Measurements from ENCODE around the gene MECR. TPM values are rescaled to one million over a fixed set of nuclear protein-coding genes. Genes with fewer than 3 reads are reported as not detected.

The MECR gene
- 34.0 and 35.8 TPM in 2 replicates for total RNA-seq (2012; rRNA removed)

- Histone ChIP-seq H3K36me3 (ENCODE audit: insufficient read depth, low read length) (no peaks in the 10 kb centered on the region), H3K9me3 (replicated peaks; ENCODE audit: low read length) (no peaks in the 10 kb centered on the region), H3K4me1 (ENCODE audit: control insufficient read depth, insufficient read depth, low read length) (peaks cover 17% of the 10 kb centered on the region), H3K4me2 (ENCODE audit: low read length) (peak within 1 kb of the TSS; percentile 95), H3K27me3 (ENCODE audit: control insufficient read depth, insufficient read depth, low read length) (no peaks in the 10 kb centered on the region), H3K9ac (ENCODE audit: low read depth, low read length) (peak within 1 kb of the TSS; percentile 87), H3K4me3 (ENCODE audit: low read length) (peak within 1 kb of the TSS; percentile 87)
These were observed at the start of gene MECR for GRCh38 chr1:29230553-29231378. Gene MECR (minus strand): TSS chr1:29230934. CDS start chr1:29230906, 28 bp downstream.

GRCh38 chr1:29279951-29280391 is 49.2 kb upstream of the MECR start:
- H3K4me3 ChIP-seq (ENCODE audit: low read length), result no peak overlapping the region
- no peaks in the 10 kb centered on the region for H3K9me3 ChIP-seq (replicated peaks; ENCODE audit: low read length)
- peaks cover 6% of the 10 kb centered on the region for H3K4me1 ChIP-seq (ENCODE audit: control insufficient read depth, insufficient read depth, low read length)
- no peaks in the 10 kb centered on the region for H3K27me3 ChIP-seq (ENCODE audit: control insufficient read depth, insufficient read depth, low read length)
- H3K36me3 ChIP-seq (ENCODE audit: insufficient read depth, low read length), result peaks cover 3% of the 10 kb centered on the region
- H3K4me2 ChIP-seq (ENCODE audit: low read length), result no peak overlapping the region
- no peak overlapping the region for H3K9ac ChIP-seq (ENCODE audit: low read depth, low read length)

- H3K4me2 ChIP-seq (ENCODE audit: low read length), result no peak overlapping the region
These were observed 48.7 kb upstream of the MECR start for GRCh38 chr1:29279406-29279805.

GRCh38 chr1:29278124-29278523 is 47.4 kb upstream of the MECR start:
- no peak overlapping the region for H3K4me2 ChIP-seq (ENCODE audit: low read length)
- no peak overlapping the region for H3K4me3 ChIP-seq (ENCODE audit: low read length)
- peaks cover 3% of the 10 kb centered on the region for H3K36me3 ChIP-seq (ENCODE audit: insufficient read depth, low read length)
- H3K9ac ChIP-seq (ENCODE audit: low read depth, low read length), result no peak overlapping the region
- no peaks in the 10 kb centered on the region for H3K27me3 ChIP-seq (ENCODE audit: control insufficient read depth, insufficient read depth, low read length)
- peaks cover 6% of the 10 kb centered on the region for H3K4me1 ChIP-seq (ENCODE audit: control insufficient read depth, insufficient read depth, low read length)
- H3K9me3 ChIP-seq (replicated peaks; ENCODE audit: low read length), result no peaks in the 10 kb centered on the region

More at GRCh38 chr1:29279406-29279805, 48.7 kb upstream of the MECR start:
- Histone ChIP-seq H3K27me3 (ENCODE audit: control insufficient read depth, insufficient read depth, low read length) (no peaks in the 10 kb centered on the region), H3K36me3 (ENCODE audit: insufficient read depth, low read length) (peaks cover 3% of the 10 kb centered on the region), H3K4me1 (ENCODE audit: control insufficient read depth, insufficient read depth, low read length) (peaks cover 6% of the 10 kb centered on the region), H3K9ac (ENCODE audit: low read depth, low read length) (no peak overlapping the region), H3K9me3 (replicated peaks; ENCODE audit: low read length) (no peaks in the 10 kb centered on the region), H3K4me3 (ENCODE audit: low read length) (no peak overlapping the region)

GRCh38 chr1:29275435-29275834 is 44.7 kb upstream of the MECR start:
- H3K9ac ChIP-seq (ENCODE audit: low read depth, low read length), result no peak overlapping the region
- H3K36me3 ChIP-seq (ENCODE audit: insufficient read depth, low read length), result peaks cover 3% of the 10 kb centered on the region
- H3K9me3 ChIP-seq (replicated peaks; ENCODE audit: low read length), result no peaks in the 10 kb centered on the region
- H3K4me1 ChIP-seq (ENCODE audit: control insufficient read depth, insufficient read depth, low read length), result peaks cover 18% of the 10 kb centered on the region
- no peaks in the 10 kb centered on the region for H3K27me3 ChIP-seq (ENCODE audit: control insufficient read depth, insufficient read depth, low read length)
- no peak overlapping the region for H3K4me3 ChIP-seq (ENCODE audit: low read length)
- no peak overlapping the region for H3K4me2 ChIP-seq (ENCODE audit: low read length)

GRCh38 chr1:29272147-29272907 is 41.6 kb upstream of the MECR start:
- H3K4me3 ChIP-seq (ENCODE audit: low read length), result no peak overlapping the region
- peak overlapping the region; percentile 68 for H3K4me2 ChIP-seq (ENCODE audit: low read length)
- peaks cover 3% of the 10 kb centered on the region for H3K36me3 ChIP-seq (ENCODE audit: insufficient read depth, low read length)
- H3K4me1 ChIP-seq (ENCODE audit: control insufficient read depth, insufficient read depth, low read length), result peaks cover 17% of the 10 kb centered on the region
- H3K27me3 ChIP-seq (ENCODE audit: control insufficient read depth, insufficient read depth, low read length), result no peaks in the 10 kb centered on the region
- H3K9ac ChIP-seq (ENCODE audit: low read depth, low read length), result no peak overlapping the region
- no peaks in the 10 kb centered on the region for H3K9me3 ChIP-seq (replicated peaks; ENCODE audit: low read length)

GRCh38 chr1:29271724-29272123 is 41.0 kb upstream of the MECR start:
- Histone ChIP-seq H3K36me3 (ENCODE audit: insufficient read depth, low read length) (peaks cover 3% of the 10 kb centered on the region), H3K27me3 (ENCODE audit: control insufficient read depth, insufficient read depth, low read length) (no peaks in the 10 kb centered on the region), H3K9ac (ENCODE audit: low read depth, low read length) (no peak overlapping the region), H3K4me2 (ENCODE audit: low read length) (peak overlapping the region; percentile 68), H3K4me3 (ENCODE audit: low read length) (no peak overlapping the region), H3K4me1 (ENCODE audit: control insufficient read depth, insufficient read depth, low read length) (peaks cover 17% of the 10 kb centered on the region), H3K9me3 (replicated peaks; ENCODE audit: low read length) (no peaks in the 10 kb centered on the region)

- no peaks in the 10 kb centered on the region for H3K9me3 ChIP-seq (replicated peaks; ENCODE audit: low read length)
- H3K36me3 ChIP-seq (ENCODE audit: insufficient read depth, low read length), result peaks cover 3% of the 10 kb centered on the region
- peaks cover 17% of the 10 kb centered on the region for H3K4me1 ChIP-seq (ENCODE audit: control insufficient read depth, insufficient read depth, low read length)
- no peak overlapping the region for H3K9ac ChIP-seq (ENCODE audit: low read depth, low read length)
- H3K4me3 ChIP-seq (ENCODE audit: low read length), result no peak overlapping the region
- no peaks in the 10 kb centered on the region for H3K27me3 ChIP-seq (ENCODE audit: control insufficient read depth, insufficient read depth, low read length)
- H3K4me2 ChIP-seq (ENCODE audit: low read length), result no peak overlapping the region
These were observed 40.3 kb upstream of the MECR start for GRCh38 chr1:29270929-29271521.

GRCh38 chr1:29269382-29269781 is 38.6 kb upstream of the MECR start:
- Histone ChIP-seq H3K4me1 (ENCODE audit: control insufficient read depth, insufficient read depth, low read length) (peaks cover 21% of the 10 kb centered on the region), H3K4me3 (ENCODE audit: low read length) (no peak overlapping the region), H3K9ac (ENCODE audit: low read depth, low read length) (no peak overlapping the region), H3K9me3 (replicated peaks; ENCODE audit: low read length) (no peaks in the 10 kb centered on the region), H3K36me3 (ENCODE audit: insufficient read depth, low read length) (no peaks in the 10 kb centered on the region), H3K4me2 (ENCODE audit: low read length) (no peak overlapping the region), H3K27me3 (ENCODE audit: control insufficient read depth, insufficient read depth, low read length) (no peaks in the 10 kb centered on the region)

GRCh38 chr1:29267321-29268070 is 36.8 kb upstream of the MECR start:
- Histone ChIP-seq H3K36me3 (ENCODE audit: insufficient read depth, low read length) (no peaks in the 10 kb centered on the region), H3K4me3 (ENCODE audit: low read length) (no peak overlapping the region), H3K27me3 (ENCODE audit: control insufficient read depth, insufficient read depth, low read length) (no peaks in the 10 kb centered on the region), H3K9me3 (replicated peaks; ENCODE audit: low read length) (no peaks in the 10 kb centered on the region), H3K9ac (ENCODE audit: low read depth, low read length) (no peak overlapping the region), H3K4me2 (ENCODE audit: low read length) (no peak overlapping the region), H3K4me1 (ENCODE audit: control insufficient read depth, insufficient read depth, low read length) (peaks cover 21% of the 10 kb centered on the region)

- Histone ChIP-seq H3K36me3 (ENCODE audit: insufficient read depth, low read length) (no peaks in the 10 kb centered on the region), H3K4me2 (ENCODE audit: low read length) (no peak overlapping the region), H3K27me3 (ENCODE audit: control insufficient read depth, insufficient read depth, low read length) (no peaks in the 10 kb centered on the region)
These were observed 36.2 kb upstream of the MECR start for GRCh38 chr1:29266912-29267311.

More at GRCh38 chr1:29266912-29267311, 36.2 kb upstream of the MECR start:
- no peaks in the 10 kb centered on the region for H3K9me3 ChIP-seq (replicated peaks; ENCODE audit: low read length)
- no peak overlapping the region for H3K4me3 ChIP-seq (ENCODE audit: low read length)
- peaks cover 17% of the 10 kb centered on the region for H3K4me1 ChIP-seq (ENCODE audit: control insufficient read depth, insufficient read depth, low read length)
- H3K9ac ChIP-seq (ENCODE audit: low read depth, low read length), result no peak overlapping the region

All from skeletal muscle satellite cell (primary cell).